ENCODE results near the gene VPS37C. TPM values are rescaled to one million over a fixed set of nuclear protein-coding genes. Genes with fewer than 3 reads are reported as not detected.

The VPS37C gene
- total RNA-seq, 8 experiments from 2014 or later, result 6.8 to 13.9 (median 11.0) TPM

DNA sequence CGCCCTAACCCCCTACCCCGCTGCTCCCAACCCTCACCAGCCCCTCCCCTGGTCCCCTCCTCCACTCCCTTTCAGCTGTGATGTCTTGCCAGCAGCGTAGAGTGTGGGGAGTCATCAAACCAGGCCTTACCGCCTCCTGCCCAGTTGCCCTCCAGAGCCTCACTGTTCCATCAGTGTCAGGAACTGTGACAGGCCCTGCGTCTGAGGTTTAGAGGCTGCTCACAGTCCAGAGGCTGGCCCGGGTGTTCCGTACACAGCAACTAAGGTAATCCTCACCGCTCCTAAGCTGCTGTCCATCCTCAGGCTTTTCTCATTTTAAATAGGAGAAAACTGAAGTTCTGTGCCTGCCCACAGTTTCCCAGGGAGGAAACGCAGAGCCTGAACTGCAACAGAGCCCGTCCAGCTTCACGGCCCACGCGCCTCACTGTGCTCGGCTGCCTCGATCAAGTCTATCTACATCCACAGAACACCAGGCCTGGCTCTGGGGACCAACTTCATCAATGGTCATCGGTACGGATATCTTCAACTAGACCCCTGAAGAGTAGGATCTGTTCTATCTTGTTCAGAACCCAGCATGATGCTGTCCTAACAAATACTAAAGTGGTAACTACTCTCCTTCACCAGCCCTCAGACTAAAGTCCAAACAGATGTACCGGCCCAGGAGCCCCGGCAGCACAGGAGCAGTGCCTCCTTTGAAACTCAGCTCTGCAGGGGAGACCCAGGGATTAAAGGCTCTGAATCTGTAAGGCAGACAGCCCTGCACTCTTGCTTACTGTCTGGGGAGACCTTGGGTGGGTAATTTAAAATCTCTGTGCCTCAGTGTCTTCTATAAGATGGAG is 10.3 kb downstream of the VPS37C start:
- H3K27ac ChIP-seq, result peak overlapping the region in 1 of 2 donors; percentile 14
- 66 to 90% (median 69%) methylated on average over 3 to 8 of the region's 19 CpGs; no CpG with 5 or more reads in 6 of the 10 experiments for WGBS, 10 experiments
- H3K4me1 ChIP-seq (replicated peaks in 1 of 2), result peaks cover 30 to 53% of the 10 kb centered on the region in 2 donors
- peak in 5 of 8 experiments; percentile 34 to 73 (median 67) for ATAC-seq (replicated peaks in 6 of 8)
- in situ Hi-C loops (cut with MboI; ENCODE audit: low pct_unique_long_range_greater_than_20kb in 2 of 9, low sequenced_read_pairs in 9 of 9, unreplicated experiment in 9 of 9), result loop anchor here in 1 of 9 experiments (25.0 kb wide), 1 partner anchor 314 kb away; the partner anchor contains the start of gene CCDC86
- no peak overlapping the region for H3K4me3 ChIP-seq

DNA sequence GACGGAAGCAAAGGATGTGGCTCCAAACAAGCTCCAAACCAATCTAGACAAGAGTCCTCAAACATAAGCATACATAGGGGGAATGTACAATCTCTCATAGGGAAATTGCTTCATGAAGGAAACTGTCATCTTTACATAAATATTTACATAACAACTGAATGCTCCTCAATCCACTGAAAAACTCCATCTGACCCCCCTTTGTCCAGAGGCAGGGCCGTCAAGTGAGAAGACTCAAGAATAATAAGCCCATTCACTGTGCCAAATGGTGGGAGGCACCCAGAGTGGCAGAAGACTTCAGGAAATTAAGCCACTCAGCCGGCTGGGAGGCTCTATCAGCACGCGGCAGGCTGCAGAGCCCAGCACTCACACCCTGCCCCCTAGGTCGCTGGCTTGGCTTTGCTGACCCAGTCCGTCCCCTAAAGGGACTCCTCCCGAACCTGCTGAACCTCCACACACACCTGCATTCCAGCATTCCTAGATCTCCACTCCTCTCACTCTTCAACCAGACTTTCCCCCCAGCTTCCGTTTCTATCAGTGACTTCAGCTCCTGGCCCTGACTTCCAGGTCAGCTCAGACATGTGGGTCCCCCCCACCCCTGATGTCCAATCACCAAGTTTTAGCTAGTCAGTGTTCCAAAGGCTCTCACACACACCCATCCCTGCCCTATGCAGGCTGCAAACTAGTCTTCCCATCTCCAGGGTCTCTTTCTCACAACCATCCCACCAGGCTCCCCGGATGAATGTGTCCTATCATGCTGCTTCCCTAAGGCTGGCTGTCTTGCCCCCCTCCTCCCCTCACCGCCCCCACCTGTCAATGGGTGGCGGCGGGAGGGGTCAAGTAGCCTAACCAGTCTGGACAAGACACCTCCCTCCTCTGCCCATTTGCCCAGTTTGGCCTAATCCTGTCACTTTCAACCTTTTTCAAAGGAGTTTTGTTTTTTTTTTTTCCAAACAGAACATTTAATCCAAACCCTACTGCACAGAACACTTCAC is 11.3 kb downstream of the VPS37C start:
- peak; percentile 22 to 69 (median 52) for ATAC-seq (replicated peaks in 6 of 8)
- Histone ChIP-seq H3K27ac (no peak overlapping the region), H3K4me3 (no peak overlapping the region), H3K4me1 (replicated peaks in 1 of 2) (peaks cover 30 to 53% of the 10 kb centered on the region in 2 donors)
- WGBS, 10 experiments, result 12 to 88% (median 33%) methylated on average over 1 to 5 of the region's 13 CpGs; no CpG with 5 or more reads in 5 of the 10 experiments
- in situ Hi-C loops (cut with MboI; ENCODE audit: low pct_unique_long_range_greater_than_20kb in 2 of 9, low sequenced_read_pairs in 9 of 9, unreplicated experiment in 9 of 9), result loop anchor here in 1 of 9 experiments (25.0 kb wide), 1 partner anchor 313 kb away; the partner anchor contains the start of gene CCDC86

DNA sequence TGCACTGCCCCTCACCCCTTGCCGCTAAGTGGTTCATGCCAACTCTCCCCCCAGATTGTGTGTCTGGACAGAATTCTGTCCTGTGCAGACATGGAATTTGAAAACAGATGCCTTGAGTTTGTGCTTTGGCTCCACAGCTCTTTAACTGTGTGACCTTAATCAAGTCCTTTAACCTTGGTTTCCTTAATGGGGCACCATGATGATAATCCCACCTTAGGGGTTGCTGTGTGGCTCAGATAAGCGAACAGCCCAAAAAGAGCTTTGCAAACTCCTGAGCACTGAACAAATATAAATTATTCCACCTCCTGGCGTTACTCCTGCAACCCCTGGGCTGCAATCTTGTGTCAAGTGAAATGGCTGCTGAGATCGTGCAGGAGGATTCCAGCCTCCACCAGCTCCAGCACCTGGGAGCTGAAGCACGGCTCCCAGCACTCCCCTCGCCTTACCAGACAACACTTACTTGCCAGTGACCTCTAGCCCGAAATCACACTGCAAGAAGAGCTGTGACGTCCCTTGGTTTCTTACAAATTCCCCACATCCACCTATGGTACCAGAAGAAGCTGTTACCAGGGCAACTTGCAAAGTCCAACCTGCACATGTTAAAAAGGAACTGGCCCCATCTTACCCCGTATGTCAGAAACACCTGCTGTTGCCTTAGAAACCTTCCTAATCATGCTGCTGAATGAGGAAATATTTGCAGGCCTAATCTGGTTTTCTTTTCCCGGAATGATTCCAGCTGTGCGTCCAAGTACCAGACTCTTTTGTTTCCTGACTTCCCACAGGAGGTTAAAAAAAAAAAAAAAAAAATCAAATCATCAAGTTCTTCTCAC is 13.2 kb downstream of the VPS37C start:
- WGBS, 10 experiments, result 55 to 90% (median 69%) methylated on average over 1 to 8 of the region's 11 CpGs
- H3K27ac ChIP-seq, result no peak overlapping the region
- peak in 2 of 8 experiments; percentile 28 to 29 for ATAC-seq (replicated peaks in 6 of 8)
- H3K4me3 ChIP-seq, result no peak overlapping the region
- in situ Hi-C loops (cut with MboI; ENCODE audit: low pct_unique_long_range_greater_than_20kb in 2 of 9, low sequenced_read_pairs in 9 of 9, unreplicated experiment in 9 of 9), result no loop called here
- H3K4me1 ChIP-seq (replicated peaks in 1 of 2), result peaks cover 30 to 52% of the 10 kb centered on the region in 2 donors

DNA sequence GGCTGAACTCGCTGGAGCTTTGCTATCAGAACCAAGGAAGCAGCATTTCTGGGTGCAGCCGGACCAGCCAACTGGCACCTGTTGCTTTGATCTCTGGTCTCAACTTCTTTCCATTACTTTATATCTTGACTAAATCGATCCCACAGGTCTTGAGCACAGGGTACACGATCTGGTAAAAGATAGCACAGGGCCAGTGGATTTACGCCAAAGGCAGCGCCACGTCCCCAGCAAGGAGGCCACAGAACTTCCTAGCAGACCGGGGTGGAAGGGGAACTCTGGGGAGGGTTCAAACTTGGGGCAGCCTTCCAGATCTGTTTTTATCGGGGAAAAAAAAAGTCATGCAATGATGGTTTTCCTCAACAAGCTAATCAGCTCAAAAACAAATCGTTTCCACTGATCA is 14.0 kb downstream of the VPS37C start:
- Histone ChIP-seq H3K4me3 (no peak overlapping the region), H3K27ac (no peak overlapping the region), H3K4me1 (replicated peaks in 1 of 2) (peaks cover 30 to 45% of the 10 kb centered on the region in 2 donors)
- 67 to 100% (median 95%) methylated on average over 1 to 7 of the region's 10 CpGs; no CpG with 5 or more reads in 4 of the 10 experiments for WGBS, 10 experiments
- ATAC-seq (replicated peaks in 6 of 8), result no peak
- in situ Hi-C loops (cut with MboI; ENCODE audit: low pct_unique_long_range_greater_than_20kb in 2 of 9, low sequenced_read_pairs in 9 of 9, unreplicated experiment in 9 of 9), result no loop called here

- 80 to 100% (median 83%) methylated on average over 1 to 2 of the region's 9 CpGs; no CpG with 5 or more reads in 7 of the 10 experiments for WGBS, 10 experiments
- in situ Hi-C loops (cut with MboI; ENCODE audit: low pct_unique_long_range_greater_than_20kb in 2 of 9, low sequenced_read_pairs in 9 of 9, unreplicated experiment in 9 of 9), result no loop called here
Measured at GRCh38 chr11:61146416-61146815, 14.8 kb downstream of the VPS37C start.

DNA sequence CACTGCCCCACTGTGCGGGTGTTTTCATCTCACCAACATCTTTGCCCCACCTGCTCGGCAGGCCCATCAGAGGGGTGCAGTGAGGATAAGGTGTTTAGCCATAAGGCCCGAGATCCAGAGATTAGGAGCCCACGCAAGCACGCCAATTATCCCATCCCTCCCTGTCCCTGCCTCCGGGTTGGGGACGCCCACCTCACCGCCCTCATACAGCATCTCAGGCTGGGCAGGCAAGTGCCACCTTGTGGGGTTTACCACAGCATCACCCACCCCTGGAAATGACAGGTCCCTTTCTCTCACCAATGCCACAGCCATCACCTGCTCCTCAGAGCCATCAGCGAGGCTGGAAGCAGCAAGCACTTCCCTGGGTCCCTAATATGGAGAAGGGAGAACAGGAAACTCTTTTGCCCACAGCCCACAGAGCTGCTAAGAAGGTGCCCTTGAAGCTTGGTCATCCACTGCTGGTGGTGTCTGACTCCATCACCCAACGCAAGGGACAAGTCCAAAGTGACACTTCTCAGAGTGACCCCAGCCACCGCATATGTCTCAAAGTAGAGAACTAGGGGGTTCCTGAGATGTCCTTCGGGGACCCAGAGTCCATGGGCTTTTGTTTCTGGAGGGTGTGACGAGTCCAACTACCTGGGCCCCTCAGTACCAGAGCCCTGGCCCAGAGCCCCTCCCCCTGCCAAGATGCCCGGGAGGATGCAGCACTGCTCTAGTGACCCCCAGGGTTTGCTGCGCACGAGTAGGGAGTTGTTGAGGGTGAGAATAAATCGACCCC is 15.8 kb downstream of the VPS37C start:
- H3K4me3 ChIP-seq, result no peak overlapping the region
- in situ Hi-C loops (cut with MboI; ENCODE audit: low pct_unique_long_range_greater_than_20kb in 2 of 9, low sequenced_read_pairs in 9 of 9, unreplicated experiment in 9 of 9), result no loop called here
- 88 to 100% (median 95%) methylated on average over 1 to 4 of the region's 17 CpGs; no CpG with 5 or more reads in 4 of the 10 experiments for WGBS, 10 experiments

More at GRCh38 chr11:61146416-61146815, 14.8 kb downstream of the VPS37C start:
- ATAC-seq (replicated peaks in 6 of 8), result no peak
- Histone ChIP-seq H3K4me3 (no peak overlapping the region), H3K27ac (no peak overlapping the region), H3K4me1 (replicated peaks in 1 of 2) (peaks cover 23 to 37% of the 10 kb centered on the region in 2 donors)

DNA sequence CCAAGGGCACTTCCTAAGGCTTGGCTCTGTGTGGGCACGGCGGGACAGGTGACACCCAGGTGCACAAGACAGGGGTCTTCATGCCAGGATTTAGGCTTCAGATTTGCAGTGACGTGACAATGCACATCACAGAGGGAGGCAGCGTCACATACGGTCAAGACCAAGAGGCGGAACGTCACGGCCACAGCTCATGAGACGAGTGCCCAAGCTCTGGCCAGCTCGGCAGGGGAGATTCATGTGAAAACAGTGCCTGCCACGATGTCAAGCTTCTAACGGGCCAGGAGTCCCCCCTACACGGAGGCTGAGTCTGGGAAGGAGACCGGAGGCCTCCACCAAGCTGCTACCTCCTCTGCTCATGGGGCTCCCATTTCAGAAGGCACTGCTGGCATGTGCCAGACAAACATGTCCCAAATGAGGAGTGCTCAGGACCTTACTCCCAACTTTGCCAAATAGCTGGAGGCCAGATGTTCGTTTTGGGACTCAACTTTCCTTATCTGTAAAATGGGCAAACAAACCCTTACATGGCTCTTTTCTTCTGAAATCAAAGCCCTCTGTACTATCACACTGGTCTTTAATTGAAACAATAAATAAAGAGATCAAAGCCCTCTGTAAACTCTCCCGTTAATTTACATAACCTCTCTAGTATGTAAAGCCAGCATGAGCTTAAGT is 16.6 kb downstream of the VPS37C start:
- in situ Hi-C loops (cut with MboI; ENCODE audit: low pct_unique_long_range_greater_than_20kb in 2 of 9, low sequenced_read_pairs in 9 of 9, unreplicated experiment in 9 of 9), result no loop called here
- H3K4me3 ChIP-seq, result no peak overlapping the region
- WGBS, 10 experiments, result 40 to 100% (median 71%) methylated on average over 1 to 3 of the region's 16 CpGs; no CpG with 5 or more reads in 5 of the 10 experiments
- no peak overlapping the region for H3K27ac ChIP-seq
- ATAC-seq (replicated peaks in 6 of 8), result no peak
- H3K4me1 ChIP-seq (replicated peaks in 1 of 2), result peaks cover 5 to 20% of the 10 kb centered on the region in 2 donors

More for the DNA sequence above, 15.8 kb downstream of the VPS37C start:
- no peak overlapping the region for H3K27ac ChIP-seq
- peaks cover 13 to 28% of the 10 kb centered on the region in 2 donors for H3K4me1 ChIP-seq (replicated peaks in 1 of 2)
- ATAC-seq (replicated peaks in 6 of 8), result no peak

GRCh38 chr11:61142424-61142823 is 18.8 kb downstream of the VPS37C start:
- no peak for ATAC-seq (replicated peaks in 6 of 8)
- in situ Hi-C loops (cut with MboI; ENCODE audit: low pct_unique_long_range_greater_than_20kb in 2 of 9, low sequenced_read_pairs in 9 of 9, unreplicated experiment in 9 of 9), result no loop called here
- WGBS, 10 experiments, result 60 to 100% (median 92%) methylated on average over 1 of the region's 1 CpG; no CpG with 5 or more reads in 6 of the 10 experiments
- H3K4me3 ChIP-seq, result no peak overlapping the region
- no peak overlapping the region for H3K27ac ChIP-seq
- peaks cover 4 to 11% of the 10 kb centered on the region in 2 donors for H3K4me1 ChIP-seq (replicated peaks in 1 of 2)

GRCh38 chr11:61141601-61142028 is 19.6 kb downstream of the VPS37C start:
- peak in 3 of 8 experiments; percentile 41 to 73 (median 60) for ATAC-seq (replicated peaks in 6 of 8)
- H3K4me3 ChIP-seq, result no peak overlapping the region
- WGBS, 10 experiments, result 30 to 100% (median 75%) methylated on average over 1 to 5 of the region's 10 CpGs; no CpG with 5 or more reads in 3 of the 10 experiments
- no peak overlapping the region for H3K27ac ChIP-seq
- in situ Hi-C loops (cut with MboI; ENCODE audit: low pct_unique_long_range_greater_than_20kb in 2 of 9, low sequenced_read_pairs in 9 of 9, unreplicated experiment in 9 of 9), result no loop called here
- peaks cover 4 to 11% of the 10 kb centered on the region in 2 donors for H3K4me1 ChIP-seq (replicated peaks in 1 of 2)

GRCh38 chr11:61140416-61140815 is 20.8 kb downstream of the VPS37C start:
- WGBS, 10 experiments, result 86 to 100% (median 92%) methylated on average over 1 to 4 of the region's 4 CpGs; no CpG with 5 or more reads in 5 of the 10 experiments
- in situ Hi-C loops (cut with MboI; ENCODE audit: low pct_unique_long_range_greater_than_20kb in 2 of 9, low sequenced_read_pairs in 9 of 9, unreplicated experiment in 9 of 9), result no loop called here
- ATAC-seq (replicated peaks in 6 of 8), result no peak
- H3K4me3 ChIP-seq, result no peak overlapping the region
- H3K4me1 ChIP-seq (replicated peaks in 1 of 2), result peaks cover 4 to 11% of the 10 kb centered on the region in 2 donors
- H3K27ac ChIP-seq, result no peak overlapping the region

DNA sequence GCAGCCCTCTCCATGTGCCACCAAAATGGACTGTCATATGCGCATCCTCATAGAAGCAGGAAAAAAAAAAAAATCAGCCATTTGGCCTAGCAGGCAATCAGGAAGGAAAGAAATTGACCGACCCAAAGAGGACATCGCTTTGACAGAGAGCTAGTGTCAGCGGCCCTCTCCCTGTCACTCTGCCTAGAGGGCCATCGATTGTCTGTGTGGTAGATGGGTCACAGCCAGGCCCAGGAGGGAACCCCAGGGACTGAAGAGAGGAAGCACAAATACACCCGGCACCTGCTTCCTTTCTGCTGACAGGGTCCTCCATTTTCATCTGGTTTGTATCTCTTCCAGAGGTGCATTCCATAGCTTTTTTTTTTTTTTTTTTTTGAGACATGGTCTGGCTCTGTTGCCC is 21.8 kb downstream of the VPS37C start:
- Histone ChIP-seq H3K27ac (peak overlapping the region in 1 of 2 donors; percentile 44), H3K4me3 (no peak overlapping the region), H3K4me1 (replicated peaks in 1 of 2) (peaks cover 4 to 11% of the 10 kb centered on the region in 2 donors)
- peak in 6 of 8 experiments; percentile 28 to 59 (median 38) for ATAC-seq (replicated peaks in 6 of 8)
- in situ Hi-C loops (cut with MboI; ENCODE audit: low pct_unique_long_range_greater_than_20kb in 2 of 9, low sequenced_read_pairs in 9 of 9, unreplicated experiment in 9 of 9), result no loop called here
- 53 to 100% (median 69%) methylated on average over 1 to 6 of the region's 6 CpGs; no CpG with 5 or more reads in 2 of the 10 experiments for WGBS, 10 experiments
